Body of pancreas (tissue), 4 donors: ENCODE measurements around the gene ITPRIPL1.

Experiments
- POLR2A ChIP-seq, 3 donors: fragments of 450-650 bp; IDR thresholded peaks; one replicate each; pipeline ENCODE4 v1.6.1; 2016; ENCODE audit warnings: antibody characterized with exemption in 3 of 3, mild to moderate bottlenecking in 2 of 3
- TF ChIP-seq, protein P1 (sequence below), 7 experiments: fragments of 450-650 bp in 4 of 7; fragments of 200-600 bp in 3 of 7; sonication (generic) in 3 of 7; IDR thresholded peaks; one replicate each; pipeline ENCODE4 v1.5.1; 2016 to 2019; ENCODE audit warnings: antibody characterized with exemption in 7 of 7

DNA sequence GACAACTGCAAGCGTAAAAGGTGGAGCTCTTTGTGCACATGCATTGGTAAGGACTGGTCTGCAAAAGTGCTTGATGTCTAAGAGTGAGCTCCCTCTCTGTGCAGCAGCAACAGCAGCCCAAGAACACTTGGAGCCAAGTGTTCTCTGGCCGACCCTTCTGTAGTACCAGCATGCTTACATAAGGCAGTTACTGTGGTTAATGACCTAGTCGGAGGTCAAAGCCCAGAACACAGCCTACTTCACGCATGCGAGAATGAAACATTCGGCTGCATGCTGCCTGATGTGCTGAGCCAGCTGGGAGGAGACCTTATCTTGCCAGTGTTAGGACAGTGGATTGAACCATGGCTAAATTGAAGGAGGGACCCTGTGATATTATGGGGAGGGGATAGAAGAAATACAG lies 31.8 kb downstream of the ITPRIPL1 start:
- TF ChIP-seq, protein P1, sequence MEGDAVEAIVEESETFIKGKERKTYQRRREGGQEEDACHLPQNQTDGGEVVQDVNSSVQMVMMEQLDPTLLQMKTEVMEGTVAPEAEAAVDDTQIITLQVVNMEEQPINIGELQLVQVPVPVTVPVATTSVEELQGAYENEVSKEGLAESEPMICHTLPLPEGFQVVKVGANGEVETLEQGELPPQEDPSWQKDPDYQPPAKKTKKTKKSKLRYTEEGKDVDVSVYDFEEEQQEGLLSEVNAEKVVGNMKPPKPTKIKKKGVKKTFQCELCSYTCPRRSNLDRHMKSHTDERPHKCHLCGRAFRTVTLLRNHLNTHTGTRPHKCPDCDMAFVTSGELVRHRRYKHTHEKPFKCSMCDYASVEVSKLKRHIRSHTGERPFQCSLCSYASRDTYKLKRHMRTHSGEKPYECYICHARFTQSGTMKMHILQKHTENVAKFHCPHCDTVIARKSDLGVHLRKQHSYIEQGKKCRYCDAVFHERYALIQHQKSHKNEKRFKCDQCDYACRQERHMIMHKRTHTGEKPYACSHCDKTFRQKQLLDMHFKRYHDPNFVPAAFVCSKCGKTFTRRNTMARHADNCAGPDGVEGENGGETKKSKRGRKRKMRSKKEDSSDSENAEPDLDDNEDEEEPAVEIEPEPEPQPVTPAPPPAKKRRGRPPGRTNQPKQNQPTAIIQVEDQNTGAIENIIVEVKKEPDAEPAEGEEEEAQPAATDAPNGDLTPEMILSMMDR (IDR thresholded peaks at IDR 0.05) = no peak
- TF ChIP-seq POLR2A (IDR thresholded peaks at IDR 0.05) = no peak
